Neural cell (in vitro differentiated cells): ENCODE measurements around the gene STX1A. TPM values are rescaled to one million over a fixed set of nuclear protein-coding genes. Genes with fewer than 3 reads are reported as not detected.

Source experiments
- H2AFZ ChIP-seq: fragments of 200-600, 300-800 bp; sonication (generic), shearing (Covaris generic); 2 replicates; pipeline ENCODE4 v1.6.0; 2014; ENCODE audit warnings: low read depth, mild to moderate bottlenecking, antibody characterized with exemption, low read length, moderate library complexity
- H3F3A ChIP-seq: fragments of 200-600 bp; shearing (Covaris generic); 2 replicates; pipeline ENCODE4 v1.6.1; 2016; ENCODE audit warnings: mild to moderate bottlenecking, moderate library complexity, mixed read lengths, antibody characterized with exemption, low read length; ENCODE audit not compliant: insufficient read depth, poor library complexity, severe bottlenecking
- H3K27ac ChIP-seq: fragments of 200-600, 300-800 bp; sonication (generic), shearing (Covaris generic); 2 replicates; pipeline ENCODE4 v1.5.1; 2014; ENCODE audit warnings: mild to moderate bottlenecking, low read length, moderate library complexity
- H3K27me3 ChIP-seq: fragments of 300-800, 200-600 bp; sonication (generic), shearing (Covaris generic); 2 replicates; pipeline ENCODE4 v1.6.0; 2014; ENCODE audit warnings: mild to moderate bottlenecking, low read depth, low read length, moderate library complexity; ENCODE audit not compliant: insufficient read depth
- H3K36me3 ChIP-seq: fragments of 300-800, 200-600 bp; sonication (generic), shearing (Covaris generic); 2 replicates; pipeline ENCODE4 v1.5.1; 2014; ENCODE audit warnings: mild to moderate bottlenecking, antibody characterized with exemption, low read length, moderate library complexity; ENCODE audit not compliant: insufficient read depth
- H3K4me2 ChIP-seq: fragments of 300-800, 200-600 bp; sonication (generic), shearing (Covaris generic); 2 replicates; pipeline ENCODE4 v1.6.0; 2014; ENCODE audit warnings: mild to moderate bottlenecking, low read length
- H3K4me3 ChIP-seq: fragments of 300-800, 200-600 bp; sonication (generic), shearing (Covaris generic); 2 replicates; pipeline ENCODE4 v1.5.1; 2014; ENCODE audit warnings: mild to moderate bottlenecking, low read length, moderate library complexity
- H3K79me2 ChIP-seq: fragments of 200-600 bp; shearing (Covaris generic); replicated peaks from 2 replicates; pipeline ENCODE4 v1.6.0; 2014; ENCODE audit warnings: mild to moderate bottlenecking, low read length, moderate library complexity; ENCODE audit not compliant: insufficient read depth
- H3K9ac ChIP-seq: fragments of 300-800, 200-600 bp; sonication (generic), shearing (Covaris generic); 2 replicates; pipeline ENCODE4 v1.6.1; 2016; ENCODE audit warnings: mild to moderate bottlenecking, low read length, mixed read lengths
- H3K9me2 ChIP-seq: fragments of 200-600 bp; shearing (Covaris generic); 2 replicates; pipeline ENCODE4 v1.6.1; 2016; ENCODE audit warnings: mild to moderate bottlenecking, low read length, mixed read lengths; ENCODE audit not compliant: insufficient read depth
- H3K9me3 ChIP-seq: fragments of 200-600, 300-800 bp; sonication (generic), shearing (Covaris generic); 2 replicates; pipeline ENCODE4 v1.6.1; 2016; ENCODE audit warnings: mild to moderate bottlenecking, mixed run types, low read length, moderate library complexity, mixed read lengths
- H4K20me1 ChIP-seq: fragments of 200-600 bp; shearing (Covaris generic); 2 replicates; pipeline ENCODE4 v1.6.1; 2016; ENCODE audit warnings: mild to moderate bottlenecking, mixed run types; ENCODE audit not compliant: insufficient read depth
- EP300 ChIP-seq: fragments of 450-650 bp; conservative IDR thresholded peaks from 2 replicates; pipeline ENCODE4 v1.6.1; 2014; ENCODE audit warnings: antibody characterized with exemption, mild to moderate bottlenecking, moderate library complexity; ENCODE audit not compliant: poor library complexity, severe bottlenecking
- EZH2 ChIP-seq: fragments of 200-600, 300-800 bp; shearing (Covaris generic), sonication (generic); IDR thresholded peaks from 2 replicates; pipeline ENCODE4 v1.6.1; 2014; ENCODE audit warnings: antibody characterized with exemption, low read length, borderline replicate concordance, mild to moderate bottlenecking; ENCODE audit not compliant: insufficient read depth, poor library complexity, severe bottlenecking
- MXI1 ChIP-seq: fragments of 450-650 bp; conservative IDR thresholded peaks from 2 replicates; pipeline ENCODE4 v1.6.1; 2014; ENCODE audit warnings: antibody characterized with exemption, mild to moderate bottlenecking; ENCODE audit not compliant: poor library complexity, severe bottlenecking
- POLR2AphosphoS5 ChIP-seq: IDR thresholded peaks from 2 replicates; pipeline ENCODE4 v1.6.1; 2012
- RAD21 ChIP-seq: fragments of 450-650 bp; conservative IDR thresholded peaks from 2 replicates; pipeline ENCODE4 v1.6.1; 2014; ENCODE audit warnings: antibody characterized with exemption, mild to moderate bottlenecking, moderate library complexity
- SMC3 ChIP-seq: fragments of 450-650 bp; conservative IDR thresholded peaks from 2 replicates; pipeline ENCODE4 v1.6.1; 2014; ENCODE audit warnings: antibody characterized with exemption, mild to moderate bottlenecking, moderate library complexity; ENCODE audit not compliant: poor library complexity
- TAF1 ChIP-seq: IDR thresholded peaks from 2 replicates; pipeline ENCODE4 v1.6.1; 2012; ENCODE audit warnings: low read depth
- polyA plus RNA-seq: library from polyadenylated mRNA; depleted of rRNA; stranded (reverse); fragments of >200 nt; gene quantifications from 2 replicates; pipeline ENCODE4 v1.2.3, GENCODE V29; 2014
- TF ChIP-seq, protein P1 (sequence below): IDR thresholded peaks from 2 replicates; pipeline ENCODE4 v1.6.1; 2012; ENCODE audit warnings: borderline replicate concordance
- TF ChIP-seq, protein P2 (sequence below): fragments of 450-650 bp; IDR thresholded peaks from 2 replicates; pipeline ENCODE4 v1.5.1; 2014; ENCODE audit warnings: antibody characterized with exemption, mild to moderate bottlenecking, moderate library complexity; ENCODE audit not compliant: poor library complexity, severe bottlenecking

STX1A gene
- polyA plus RNA-seq, 1 donor from 2014 or later: 123 TPM

DNA sequence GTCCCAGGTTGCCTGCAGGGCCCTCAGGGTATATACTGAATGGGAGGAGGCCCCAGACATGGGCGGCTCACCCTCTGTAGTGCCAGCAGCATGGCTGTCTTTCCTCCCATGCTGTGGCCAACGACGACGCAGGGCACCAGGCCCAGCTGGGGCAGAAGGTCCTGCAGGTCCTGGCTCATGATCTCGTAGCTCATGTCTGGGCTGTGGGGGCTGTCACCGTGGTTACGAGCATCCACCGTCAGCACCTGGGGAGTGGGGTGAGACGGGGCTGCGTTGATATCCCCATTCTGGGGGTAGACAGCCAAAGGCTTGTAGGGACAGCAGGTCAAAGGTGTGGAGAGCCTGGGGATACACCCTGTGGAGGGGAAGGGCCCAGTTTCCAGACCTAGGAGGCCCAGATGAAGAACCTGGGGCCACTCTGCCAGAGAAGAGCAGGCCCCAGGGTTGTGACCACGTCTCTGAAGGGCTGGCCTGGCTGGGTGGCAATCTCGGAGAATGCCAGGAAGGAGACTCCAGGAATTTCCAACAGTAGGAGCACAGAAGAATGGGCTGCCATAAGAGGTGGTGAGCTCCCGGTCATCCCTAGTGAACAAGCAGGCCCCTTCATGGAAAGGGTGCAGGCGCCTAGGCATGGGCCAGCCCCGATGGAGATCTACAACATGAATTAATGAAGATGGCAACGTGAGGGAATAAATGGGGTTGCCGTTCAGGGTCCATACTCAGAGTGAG lies 18.2 kb upstream of the STX1A start:
- no peak overlapping the region for H2AFZ ChIP-seq
- no peaks in the 10 kb centered on the region for H3K79me2 ChIP-seq
- no peaks in the 10 kb centered on the region for H3K9me2 ChIP-seq
- peak overlapping the region; percentile 97 for H3K9ac ChIP-seq
- TF ChIP-seq MXI1 (no peak), SMC3 (no peak), POLR2AphosphoS5 (no peak)
- H3K36me3 ChIP-seq: no peaks in the 10 kb centered on the region
- peak overlapping the region; percentile 81 for H3K4me3 ChIP-seq
- H4K20me1 ChIP-seq: no peaks in the 10 kb centered on the region
- H3F3A ChIP-seq: no peaks in the 10 kb centered on the region
- H3K9me3 ChIP-seq: no peaks in the 10 kb centered on the region
- H3K4me2 ChIP-seq: peak overlapping the region; percentile 8
- no peaks in the 10 kb centered on the region for H3K27me3 ChIP-seq
- no peak overlapping the region for H3K27ac ChIP-seq

DNA sequence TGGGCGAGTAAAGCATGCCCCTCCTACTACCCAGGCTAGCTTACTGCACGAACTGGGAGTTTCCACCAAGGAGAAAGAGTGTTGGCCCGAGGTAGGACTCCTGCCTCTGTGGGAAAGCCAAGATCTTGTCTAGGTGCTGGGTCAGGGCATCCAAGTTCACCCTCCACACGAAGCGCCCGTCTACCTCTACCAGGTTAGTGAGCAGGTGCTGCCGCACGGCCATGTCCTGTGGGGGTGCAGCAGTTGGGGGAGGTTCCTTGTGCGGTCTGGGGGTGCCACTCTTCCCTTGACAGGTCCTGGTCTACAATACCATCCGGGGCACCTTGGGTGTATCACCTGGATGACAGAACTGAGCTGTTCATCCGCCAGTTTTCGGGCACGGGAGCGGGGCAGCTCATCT lies 17.4 kb upstream of the STX1A start:
- no peaks in the 10 kb centered on the region for H3K79me2 ChIP-seq
- H3F3A ChIP-seq: no peaks in the 10 kb centered on the region
- H3K4me3 ChIP-seq: no peak overlapping the region
- no peak overlapping the region for H3K4me2 ChIP-seq
- no peak overlapping the region for H3K27ac ChIP-seq
- H3K36me3 ChIP-seq: no peaks in the 10 kb centered on the region
- H2AFZ ChIP-seq: no peak overlapping the region
- H3K9me3 ChIP-seq: no peaks in the 10 kb centered on the region
- no peak overlapping the region for H3K9ac ChIP-seq
- no peaks in the 10 kb centered on the region for H3K9me2 ChIP-seq
- TF ChIP-seq POLR2AphosphoS5 (no peak), MXI1 (no peak), SMC3 (no peak), EP300 (no peak), EZH2 (no peak), TAF1 (no peak), RAD21 (no peak)
- TF ChIP-seq, protein P1, sequence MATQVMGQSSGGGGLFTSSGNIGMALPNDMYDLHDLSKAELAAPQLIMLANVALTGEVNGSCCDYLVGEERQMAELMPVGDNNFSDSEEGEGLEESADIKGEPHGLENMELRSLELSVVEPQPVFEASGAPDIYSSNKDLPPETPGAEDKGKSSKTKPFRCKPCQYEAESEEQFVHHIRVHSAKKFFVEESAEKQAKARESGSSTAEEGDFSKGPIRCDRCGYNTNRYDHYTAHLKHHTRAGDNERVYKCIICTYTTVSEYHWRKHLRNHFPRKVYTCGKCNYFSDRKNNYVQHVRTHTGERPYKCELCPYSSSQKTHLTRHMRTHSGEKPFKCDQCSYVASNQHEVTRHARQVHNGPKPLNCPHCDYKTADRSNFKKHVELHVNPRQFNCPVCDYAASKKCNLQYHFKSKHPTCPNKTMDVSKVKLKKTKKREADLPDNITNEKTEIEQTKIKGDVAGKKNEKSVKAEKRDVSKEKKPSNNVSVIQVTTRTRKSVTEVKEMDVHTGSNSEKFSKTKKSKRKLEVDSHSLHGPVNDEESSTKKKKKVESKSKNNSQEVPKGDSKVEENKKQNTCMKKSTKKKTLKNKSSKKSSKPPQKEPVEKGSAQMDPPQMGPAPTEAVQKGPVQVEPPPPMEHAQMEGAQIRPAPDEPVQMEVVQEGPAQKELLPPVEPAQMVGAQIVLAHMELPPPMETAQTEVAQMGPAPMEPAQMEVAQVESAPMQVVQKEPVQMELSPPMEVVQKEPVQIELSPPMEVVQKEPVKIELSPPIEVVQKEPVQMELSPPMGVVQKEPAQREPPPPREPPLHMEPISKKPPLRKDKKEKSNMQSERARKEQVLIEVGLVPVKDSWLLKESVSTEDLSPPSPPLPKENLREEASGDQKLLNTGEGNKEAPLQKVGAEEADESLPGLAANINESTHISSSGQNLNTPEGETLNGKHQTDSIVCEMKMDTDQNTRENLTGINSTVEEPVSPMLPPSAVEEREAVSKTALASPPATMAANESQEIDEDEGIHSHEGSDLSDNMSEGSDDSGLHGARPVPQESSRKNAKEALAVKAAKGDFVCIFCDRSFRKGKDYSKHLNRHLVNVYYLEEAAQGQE: no peak
- TF ChIP-seq, protein P2, sequence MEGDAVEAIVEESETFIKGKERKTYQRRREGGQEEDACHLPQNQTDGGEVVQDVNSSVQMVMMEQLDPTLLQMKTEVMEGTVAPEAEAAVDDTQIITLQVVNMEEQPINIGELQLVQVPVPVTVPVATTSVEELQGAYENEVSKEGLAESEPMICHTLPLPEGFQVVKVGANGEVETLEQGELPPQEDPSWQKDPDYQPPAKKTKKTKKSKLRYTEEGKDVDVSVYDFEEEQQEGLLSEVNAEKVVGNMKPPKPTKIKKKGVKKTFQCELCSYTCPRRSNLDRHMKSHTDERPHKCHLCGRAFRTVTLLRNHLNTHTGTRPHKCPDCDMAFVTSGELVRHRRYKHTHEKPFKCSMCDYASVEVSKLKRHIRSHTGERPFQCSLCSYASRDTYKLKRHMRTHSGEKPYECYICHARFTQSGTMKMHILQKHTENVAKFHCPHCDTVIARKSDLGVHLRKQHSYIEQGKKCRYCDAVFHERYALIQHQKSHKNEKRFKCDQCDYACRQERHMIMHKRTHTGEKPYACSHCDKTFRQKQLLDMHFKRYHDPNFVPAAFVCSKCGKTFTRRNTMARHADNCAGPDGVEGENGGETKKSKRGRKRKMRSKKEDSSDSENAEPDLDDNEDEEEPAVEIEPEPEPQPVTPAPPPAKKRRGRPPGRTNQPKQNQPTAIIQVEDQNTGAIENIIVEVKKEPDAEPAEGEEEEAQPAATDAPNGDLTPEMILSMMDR: no peak
- H3K27me3 ChIP-seq: no peaks in the 10 kb centered on the region
- H4K20me1 ChIP-seq: no peaks in the 10 kb centered on the region
